Measurements from ENCODE around the gene FBXO46.

DNA sequence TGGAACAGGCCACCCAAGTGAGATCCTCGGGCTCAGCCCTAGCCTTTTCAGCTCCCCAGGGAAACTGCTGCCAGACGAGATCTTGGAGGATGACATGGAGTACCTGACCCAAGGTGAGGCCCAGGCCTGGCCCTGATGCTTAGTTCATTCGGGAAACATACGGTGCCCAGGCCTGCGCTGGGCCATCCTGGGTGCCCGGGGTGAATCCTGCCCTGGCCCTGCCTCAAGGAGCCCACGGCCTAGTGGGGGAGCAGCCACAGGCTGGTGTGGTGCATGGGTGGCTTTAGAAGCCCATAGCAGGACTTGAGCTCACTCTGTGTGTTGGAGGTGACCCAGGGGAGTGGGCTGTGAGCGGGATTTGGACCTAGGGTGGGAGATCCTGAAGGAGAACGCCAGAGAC is 28.2 kb upstream of the FBXO46 start:
- TF ChIP-seq, protein P1, sequence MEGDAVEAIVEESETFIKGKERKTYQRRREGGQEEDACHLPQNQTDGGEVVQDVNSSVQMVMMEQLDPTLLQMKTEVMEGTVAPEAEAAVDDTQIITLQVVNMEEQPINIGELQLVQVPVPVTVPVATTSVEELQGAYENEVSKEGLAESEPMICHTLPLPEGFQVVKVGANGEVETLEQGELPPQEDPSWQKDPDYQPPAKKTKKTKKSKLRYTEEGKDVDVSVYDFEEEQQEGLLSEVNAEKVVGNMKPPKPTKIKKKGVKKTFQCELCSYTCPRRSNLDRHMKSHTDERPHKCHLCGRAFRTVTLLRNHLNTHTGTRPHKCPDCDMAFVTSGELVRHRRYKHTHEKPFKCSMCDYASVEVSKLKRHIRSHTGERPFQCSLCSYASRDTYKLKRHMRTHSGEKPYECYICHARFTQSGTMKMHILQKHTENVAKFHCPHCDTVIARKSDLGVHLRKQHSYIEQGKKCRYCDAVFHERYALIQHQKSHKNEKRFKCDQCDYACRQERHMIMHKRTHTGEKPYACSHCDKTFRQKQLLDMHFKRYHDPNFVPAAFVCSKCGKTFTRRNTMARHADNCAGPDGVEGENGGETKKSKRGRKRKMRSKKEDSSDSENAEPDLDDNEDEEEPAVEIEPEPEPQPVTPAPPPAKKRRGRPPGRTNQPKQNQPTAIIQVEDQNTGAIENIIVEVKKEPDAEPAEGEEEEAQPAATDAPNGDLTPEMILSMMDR (IDR thresholded peaks at IDR 0.05; ENCODE audit: insufficient read depth, low read length): no peak
- no peak for TF ChIP-seq POLR2AphosphoS5 (IDR thresholded peaks at IDR 0.05; ENCODE audit: low read depth)
- TF ChIP-seq GABPA (IDR thresholded peaks at IDR 0.05; ENCODE audit: low read depth): no peak
- TF ChIP-seq SPI1 (IDR thresholded peaks at IDR 0.05; ENCODE audit: borderline replicate concordance, low read depth): no peak
- TF ChIP-seq, protein P2, sequence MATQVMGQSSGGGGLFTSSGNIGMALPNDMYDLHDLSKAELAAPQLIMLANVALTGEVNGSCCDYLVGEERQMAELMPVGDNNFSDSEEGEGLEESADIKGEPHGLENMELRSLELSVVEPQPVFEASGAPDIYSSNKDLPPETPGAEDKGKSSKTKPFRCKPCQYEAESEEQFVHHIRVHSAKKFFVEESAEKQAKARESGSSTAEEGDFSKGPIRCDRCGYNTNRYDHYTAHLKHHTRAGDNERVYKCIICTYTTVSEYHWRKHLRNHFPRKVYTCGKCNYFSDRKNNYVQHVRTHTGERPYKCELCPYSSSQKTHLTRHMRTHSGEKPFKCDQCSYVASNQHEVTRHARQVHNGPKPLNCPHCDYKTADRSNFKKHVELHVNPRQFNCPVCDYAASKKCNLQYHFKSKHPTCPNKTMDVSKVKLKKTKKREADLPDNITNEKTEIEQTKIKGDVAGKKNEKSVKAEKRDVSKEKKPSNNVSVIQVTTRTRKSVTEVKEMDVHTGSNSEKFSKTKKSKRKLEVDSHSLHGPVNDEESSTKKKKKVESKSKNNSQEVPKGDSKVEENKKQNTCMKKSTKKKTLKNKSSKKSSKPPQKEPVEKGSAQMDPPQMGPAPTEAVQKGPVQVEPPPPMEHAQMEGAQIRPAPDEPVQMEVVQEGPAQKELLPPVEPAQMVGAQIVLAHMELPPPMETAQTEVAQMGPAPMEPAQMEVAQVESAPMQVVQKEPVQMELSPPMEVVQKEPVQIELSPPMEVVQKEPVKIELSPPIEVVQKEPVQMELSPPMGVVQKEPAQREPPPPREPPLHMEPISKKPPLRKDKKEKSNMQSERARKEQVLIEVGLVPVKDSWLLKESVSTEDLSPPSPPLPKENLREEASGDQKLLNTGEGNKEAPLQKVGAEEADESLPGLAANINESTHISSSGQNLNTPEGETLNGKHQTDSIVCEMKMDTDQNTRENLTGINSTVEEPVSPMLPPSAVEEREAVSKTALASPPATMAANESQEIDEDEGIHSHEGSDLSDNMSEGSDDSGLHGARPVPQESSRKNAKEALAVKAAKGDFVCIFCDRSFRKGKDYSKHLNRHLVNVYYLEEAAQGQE (IDR thresholded peaks at IDR 0.05; ENCODE audit: insufficient replicate concordance, low read depth): no peak
